ENCODE measurements around the gene MICAL3.

MICAL3 gene

DNA sequence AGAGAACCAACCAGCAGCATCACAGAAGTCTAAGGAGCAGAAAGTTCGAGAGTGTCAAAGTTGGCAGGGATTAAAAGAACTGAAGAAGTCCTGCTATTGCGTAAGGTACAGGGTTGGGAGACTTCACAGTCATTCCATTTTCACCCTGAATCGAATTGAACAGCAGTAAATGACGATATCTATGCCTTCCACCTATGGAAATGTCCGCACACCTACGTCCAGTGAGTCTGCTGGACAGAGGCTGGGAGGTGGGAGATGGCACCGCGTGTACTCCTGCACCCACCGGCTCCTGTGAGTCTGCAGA lies 116.7 kb downstream of the MICAL3 start:
- no peak for DNase-seq

DNA sequence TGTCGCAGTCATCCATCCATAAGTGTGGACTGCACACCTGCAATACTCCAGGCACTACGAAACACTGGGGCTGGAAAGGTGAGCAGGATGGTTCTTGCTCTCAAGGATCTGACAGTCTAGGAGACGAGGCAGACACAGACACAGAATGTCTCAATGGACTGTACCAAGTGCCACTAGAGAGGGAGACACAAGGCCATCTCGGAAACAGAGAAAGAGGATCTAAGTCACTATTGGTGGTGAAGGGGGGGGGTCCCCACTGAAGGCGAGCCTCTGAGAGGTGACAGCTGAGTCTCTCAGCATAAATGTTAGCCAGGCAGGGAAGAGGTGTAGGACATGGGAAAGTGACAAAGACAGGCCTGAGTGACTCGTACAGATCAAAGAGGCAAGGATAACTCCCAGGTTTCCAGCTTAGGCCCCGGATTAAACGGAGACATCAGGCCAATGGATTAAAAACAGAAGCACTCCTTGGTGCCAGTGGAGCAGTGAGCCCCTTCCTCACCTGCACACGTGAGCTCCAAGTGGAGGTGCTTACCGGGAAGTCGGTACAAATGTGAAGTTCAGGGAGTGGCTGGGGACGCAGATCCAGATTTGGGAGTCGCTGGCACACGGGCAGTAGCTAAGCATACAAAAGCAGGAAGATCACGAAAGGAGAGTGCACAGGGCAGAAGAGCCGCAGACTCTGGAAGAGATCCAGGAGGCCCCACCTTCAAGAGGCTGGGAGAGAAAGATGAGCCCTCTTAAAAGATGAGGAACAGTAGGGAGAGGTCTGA lies 117.2 kb downstream of the MICAL3 start:
- no peak for DNase-seq

DNA sequence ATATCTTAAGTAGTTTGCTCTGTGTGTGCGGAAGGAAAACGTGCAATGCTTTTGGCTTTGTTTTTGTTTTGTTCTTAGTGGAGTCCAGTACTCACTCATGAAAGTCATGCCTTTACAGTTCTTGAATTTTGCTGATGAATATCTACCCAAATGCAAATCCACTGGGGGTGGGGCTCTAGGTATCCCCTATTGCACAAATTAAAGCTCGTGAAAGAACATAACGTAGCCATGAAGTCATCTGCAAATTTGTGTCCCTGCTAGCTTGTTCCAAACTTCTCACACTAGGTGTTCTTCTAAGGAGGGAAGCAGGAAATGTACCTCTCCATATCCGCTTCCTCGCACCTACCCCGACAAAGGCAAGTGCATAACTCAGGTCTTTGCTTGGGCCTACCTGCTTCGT lies 118.9 kb downstream of the MICAL3 start:
- no peak for DNase-seq

DNA sequence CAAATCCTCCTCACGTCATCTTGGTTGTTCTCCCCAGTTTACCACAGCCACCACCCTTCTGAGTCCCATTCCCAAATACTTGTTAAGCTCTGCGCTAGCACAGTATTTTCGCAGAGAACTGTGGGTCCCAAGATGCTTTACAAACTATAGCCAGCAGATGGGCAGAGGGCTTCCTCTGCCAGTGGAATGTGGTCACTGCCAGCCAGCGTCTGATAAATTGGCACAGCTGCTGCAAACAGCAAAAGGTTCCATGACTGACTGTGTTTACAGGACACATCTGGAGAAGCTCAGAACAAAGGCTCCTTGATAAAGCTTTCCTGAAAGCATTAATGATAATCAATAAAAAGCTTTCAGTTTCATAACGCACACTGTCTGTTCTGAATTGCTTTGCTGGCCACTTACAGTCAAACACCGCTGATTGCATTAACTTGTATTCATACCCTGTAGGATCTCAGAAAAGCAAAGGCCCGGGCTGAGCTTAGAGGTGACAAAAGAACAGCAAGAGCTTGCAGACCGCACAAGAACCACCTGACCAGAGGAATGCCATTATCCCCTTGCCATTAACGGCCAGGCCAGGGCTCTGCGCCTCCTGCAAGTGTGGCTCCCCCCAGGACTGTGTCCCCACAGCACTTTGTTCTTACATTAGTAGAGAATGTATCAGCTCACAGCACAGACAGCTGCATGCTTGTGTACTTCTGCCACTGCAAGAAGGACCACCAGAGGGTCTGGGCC lies 120.6 kb downstream of the MICAL3 start:
- no peak for DNase-seq

DNA sequence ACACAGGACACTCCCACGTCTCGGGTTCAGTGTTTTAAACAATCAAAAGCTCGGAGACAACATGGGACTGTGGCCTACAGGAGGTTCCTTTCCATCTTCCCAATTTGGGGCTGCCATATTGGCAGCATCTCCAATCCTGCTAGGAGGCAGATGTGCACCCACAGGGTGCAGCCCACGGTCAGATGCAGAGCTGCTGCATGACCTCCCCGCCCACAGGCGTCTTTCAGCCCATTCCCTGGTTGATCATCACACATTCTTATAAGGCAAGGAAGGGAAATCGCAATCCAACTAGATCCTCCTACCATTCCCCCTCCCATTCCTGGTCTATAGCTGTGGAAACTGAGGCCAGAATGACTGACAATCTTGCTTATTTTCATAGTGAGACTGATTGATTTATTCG lies 121.4 kb downstream of the MICAL3 start:
- DNase-seq: no peak

DNA sequence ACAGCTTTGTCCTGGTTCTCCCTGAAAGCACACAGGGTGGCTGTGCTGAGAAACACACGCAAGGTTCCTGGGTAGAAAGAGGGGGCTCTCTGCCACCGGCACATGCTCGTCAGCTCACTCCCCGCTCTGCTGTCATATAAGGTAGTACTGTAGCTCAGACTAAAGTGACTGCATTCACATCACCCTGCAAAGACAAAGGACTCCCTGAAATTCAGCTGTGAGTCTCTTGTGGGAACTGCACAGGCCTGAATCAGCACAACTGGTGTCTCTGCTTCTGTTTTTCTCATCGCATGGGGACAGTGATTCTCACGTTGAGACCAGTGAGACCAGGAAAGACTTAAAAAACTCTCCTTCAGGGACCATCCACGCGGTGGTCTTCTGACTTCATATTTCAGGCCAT lies 126.0 kb downstream of the MICAL3 start:
- DNase-seq: no peak

DNA sequence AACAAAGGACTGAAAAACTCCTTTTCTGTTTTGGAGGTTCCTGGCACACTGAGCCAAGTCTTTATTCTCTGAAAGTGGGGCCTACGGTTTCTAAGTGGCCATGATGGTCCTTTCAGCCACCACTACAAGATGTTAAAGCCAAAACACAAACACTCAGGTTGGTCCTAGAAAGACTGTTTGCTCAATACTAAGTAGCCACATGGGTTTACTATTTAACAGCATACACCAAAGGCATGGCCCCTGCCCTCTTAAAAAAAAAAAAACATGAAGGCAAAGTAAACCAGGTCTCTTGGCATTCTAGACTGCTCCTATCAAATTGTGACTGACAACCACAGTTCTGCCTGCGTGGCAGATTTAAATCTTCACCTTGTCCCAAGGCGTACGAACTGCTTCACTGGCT lies 126.5 kb downstream of the MICAL3 start:
- no peak for DNase-seq

DNA sequence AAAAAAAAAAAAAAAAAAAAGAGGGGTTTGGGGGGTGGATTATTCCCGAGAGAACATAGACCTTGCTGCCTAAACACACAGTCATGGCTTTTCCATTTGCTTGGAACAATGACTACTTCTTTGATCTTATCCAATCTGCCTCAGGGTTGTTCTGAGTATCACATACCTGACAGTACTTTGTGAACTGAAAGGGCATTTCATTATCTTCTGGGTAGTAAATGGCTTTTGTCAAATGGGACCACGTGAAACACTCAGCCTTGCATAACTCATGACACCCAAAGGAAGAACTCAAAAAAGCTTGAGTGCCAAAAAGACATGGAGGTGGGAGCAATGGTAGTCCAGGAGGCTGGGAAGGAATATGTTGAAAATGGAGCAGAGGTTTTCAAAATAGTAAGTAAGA lies 126.9 kb downstream of the MICAL3 start:
- DNase-seq: no peak

DNA sequence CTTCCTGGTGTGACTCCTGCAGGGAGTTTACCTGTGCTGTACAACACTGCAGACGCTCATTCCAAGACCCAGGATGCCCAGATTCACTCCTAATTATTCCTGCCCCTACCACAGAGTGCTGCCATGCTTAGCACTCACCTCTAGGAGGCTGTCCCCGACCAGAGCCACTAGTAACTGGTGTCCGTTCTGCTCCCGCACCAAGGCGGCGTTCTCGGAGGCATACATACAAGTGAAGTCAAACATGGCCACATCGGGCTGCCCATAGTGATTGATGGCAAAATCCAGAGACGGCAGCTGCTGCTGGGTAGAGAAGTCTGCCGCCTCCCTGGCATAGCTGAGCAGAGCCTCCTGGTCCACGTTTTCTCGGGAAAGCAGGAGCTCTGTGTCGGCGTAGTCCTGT lies 127.8 kb downstream of the MICAL3 start:
- DNase-seq: no peak

DNA sequence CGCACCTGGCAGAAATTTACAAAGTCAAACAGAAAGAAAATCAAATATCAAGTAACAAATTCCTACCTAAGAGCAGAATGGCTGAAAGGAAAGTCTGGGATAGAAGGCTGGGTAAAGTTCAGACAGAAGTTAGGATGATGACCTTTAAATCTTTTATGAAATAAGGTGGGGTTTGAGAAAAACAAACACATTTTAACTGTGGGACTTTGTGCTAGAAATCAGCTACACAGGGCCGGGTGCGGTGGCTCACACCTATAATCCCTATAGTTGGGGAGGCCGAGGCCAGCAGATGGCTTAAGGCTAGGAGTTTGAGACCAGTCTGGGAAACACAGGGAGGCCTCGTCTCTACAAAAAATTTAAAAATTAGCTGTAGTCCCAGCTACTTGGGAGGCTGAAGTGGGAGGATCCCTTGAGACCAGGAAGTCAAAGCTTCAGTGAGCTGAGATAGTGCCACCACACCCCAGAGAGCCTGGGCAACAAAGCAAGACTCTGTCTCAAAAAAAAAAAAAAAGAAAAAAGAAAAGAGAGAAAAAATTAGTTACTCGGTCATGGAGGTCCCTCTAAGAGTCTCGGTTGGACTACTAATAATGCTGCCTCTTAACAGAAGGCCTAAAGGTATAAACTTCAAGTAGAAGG lies 130.3 kb downstream of the MICAL3 start:
- DNase-seq: no peak

DNA sequence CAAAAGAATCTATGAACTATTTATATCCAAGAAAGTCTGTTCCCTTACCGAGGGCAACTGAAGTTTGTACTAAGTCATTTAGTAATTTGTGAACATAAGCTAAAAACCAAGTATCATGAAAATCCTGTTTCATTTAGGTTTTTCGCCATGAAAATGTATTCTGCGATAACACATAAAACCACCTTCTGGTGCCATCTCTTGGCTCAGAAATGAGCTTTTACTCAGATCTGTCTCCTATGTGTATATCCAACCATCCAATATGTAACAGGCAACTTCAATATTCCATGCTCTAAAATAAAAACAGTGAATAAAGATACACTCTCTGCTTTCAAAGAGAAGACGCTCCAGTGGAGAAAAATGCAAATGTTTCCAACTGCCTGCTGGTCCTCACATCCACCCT lies 132.0 kb downstream of the MICAL3 start:
- DNase-seq: no peak

DNA sequence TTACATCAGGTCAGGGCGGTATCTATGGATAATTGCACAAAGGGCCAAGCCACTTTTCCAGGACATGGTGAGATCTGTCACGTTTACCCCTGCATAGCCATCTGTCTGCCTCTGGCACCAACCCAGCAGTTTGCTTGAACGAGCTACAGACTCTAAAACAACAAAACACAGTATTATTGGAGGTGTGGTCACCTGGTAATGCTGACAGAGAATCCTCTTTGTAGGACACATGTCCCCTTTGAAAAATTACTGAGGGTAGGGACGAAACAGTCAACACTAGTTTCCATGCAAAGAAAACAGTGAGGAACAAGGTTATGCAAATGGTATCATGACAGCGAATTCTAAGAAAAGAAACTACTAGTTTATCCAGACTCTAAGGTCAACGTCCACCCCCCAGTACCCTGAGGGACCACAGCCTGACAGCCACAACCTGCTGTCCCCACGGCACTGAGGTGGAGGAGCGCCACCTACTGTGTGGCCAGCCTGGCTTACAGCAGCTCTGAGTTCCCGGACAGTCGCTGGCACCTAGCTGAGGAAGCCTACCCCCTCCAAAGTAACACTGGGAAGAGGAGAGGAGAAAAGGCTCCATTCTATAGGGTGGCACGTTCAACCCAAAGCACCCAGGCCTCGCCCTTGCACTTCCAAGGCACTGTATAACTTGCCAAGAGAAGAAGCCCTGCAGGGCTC lies 132.7 kb downstream of the MICAL3 start:
- DNase-seq: no peak

DNA sequence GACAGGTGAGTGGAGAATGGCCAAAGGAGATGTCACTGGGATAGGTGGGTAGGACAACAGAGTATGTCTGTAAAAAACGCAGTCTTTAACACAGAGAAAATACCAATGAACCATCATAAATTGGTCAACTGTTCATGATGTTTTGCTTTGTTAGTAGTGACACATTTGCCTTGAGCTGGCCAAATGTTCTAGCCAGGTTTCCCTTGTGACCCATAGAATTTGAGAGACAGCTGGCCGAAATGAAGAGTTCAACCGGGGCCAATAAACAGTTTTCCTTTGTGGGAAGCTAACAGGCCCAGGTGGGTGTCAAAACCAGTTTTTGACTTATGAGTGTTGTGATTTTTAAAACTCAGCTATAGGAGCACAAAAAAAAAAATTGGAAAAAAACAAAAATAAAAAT lies 133.5 kb downstream of the MICAL3 start:
- DNase-seq: no peak

DNA sequence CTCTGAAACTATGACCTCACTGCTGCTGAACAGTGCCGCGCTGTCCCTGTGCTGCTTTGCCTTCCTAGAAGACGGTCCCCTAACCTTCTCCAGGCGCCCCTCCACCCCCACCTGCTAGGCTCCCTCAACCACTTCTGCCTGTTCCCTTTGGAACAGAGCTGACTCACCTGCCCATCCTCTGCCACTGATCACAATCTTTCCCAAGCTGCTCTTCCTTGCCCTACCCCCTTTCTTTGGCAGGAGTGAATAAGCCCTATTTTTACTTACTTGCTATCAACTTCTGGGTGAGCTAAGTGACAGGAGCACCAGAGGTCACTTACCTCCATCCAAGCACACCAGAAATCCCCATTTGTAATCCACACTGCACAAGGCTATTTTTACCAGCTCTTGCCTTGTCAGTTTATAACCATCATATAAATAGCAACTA lies 134.1 kb downstream of the MICAL3 start:
- DNase-seq: no peak

DNA sequence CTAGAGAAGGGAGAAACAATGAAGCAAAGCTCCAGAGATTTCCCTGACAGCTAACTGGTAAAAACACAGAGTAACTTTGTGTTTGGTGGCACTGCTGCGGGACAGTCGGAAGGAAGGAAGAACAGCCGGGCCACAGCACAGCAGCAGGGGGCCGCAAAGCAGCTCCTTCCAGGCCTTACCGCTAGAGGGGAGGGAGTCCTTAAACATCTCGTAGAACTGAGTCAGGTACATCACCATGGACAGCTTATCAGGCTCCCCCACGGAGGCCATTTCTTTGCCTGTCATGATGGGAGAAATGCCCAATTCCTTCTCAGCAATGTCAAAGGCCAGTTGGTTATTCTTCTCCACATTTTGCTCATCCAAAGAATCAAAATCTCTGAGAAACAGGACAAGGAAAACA lies 135.5 kb downstream of the MICAL3 start:
- DNase-seq: no peak

DNA sequence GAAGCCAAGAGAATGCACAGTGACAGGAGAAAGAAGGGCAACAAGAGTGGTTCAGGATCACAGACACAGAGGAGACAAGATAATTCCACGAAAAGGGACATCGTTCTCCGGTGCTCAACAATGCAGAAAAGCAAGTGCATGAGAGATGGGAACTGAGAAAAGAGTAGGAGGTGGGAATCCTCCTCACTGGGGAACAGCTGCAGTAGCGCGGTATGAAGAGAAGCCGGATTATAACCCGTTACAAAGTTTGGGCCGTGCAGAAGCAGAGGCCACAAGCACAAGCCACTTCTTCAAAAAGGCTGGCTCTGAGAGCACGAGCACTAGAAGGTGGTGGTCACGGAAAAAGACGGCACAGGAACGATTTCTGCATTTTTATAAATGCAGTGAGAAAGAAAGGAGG lies 135.9 kb downstream of the MICAL3 start:
- DNase-seq: no peak

DNA sequence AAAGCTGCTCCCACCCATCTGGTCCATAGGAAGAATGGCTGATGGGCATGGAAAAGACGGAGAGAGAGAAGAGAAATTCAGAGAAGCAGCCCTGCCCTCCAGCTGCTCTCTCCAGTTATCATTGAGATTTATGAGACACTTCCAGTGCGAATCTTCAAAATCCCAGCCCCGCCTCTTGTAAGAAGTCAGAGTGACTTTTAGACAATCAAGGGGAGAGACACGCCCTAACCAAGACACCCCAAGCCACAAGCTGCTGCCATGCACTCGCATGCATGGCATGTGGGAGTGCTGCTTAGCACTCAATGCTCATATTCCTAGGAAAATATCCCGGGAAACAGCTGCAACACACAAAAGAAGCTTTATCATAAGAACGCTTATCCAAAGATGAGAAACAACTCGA lies 139.5 kb downstream of the MICAL3 start:
- no peak for DNase-seq

DNA sequence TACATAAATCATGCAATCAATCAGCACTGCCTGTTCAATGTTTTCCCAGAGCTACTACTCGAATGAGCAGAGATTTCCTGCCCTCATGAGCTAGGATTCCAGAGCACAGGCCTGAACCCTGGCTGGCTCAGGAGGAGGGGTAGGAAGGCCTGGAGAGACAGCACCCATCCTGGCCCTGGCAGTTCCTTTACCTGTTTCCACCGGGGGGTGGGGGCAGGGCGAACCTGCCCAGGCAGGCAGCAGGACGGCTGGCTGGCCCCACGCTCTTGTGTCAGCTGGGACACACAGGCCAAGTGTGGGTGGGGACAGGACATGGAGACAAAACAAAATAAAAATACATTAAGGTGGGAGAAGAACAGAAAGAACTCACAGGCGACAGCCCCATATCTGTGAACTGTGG lies 140.3 kb downstream of the MICAL3 start:
- no peak for DNase-seq

DNA sequence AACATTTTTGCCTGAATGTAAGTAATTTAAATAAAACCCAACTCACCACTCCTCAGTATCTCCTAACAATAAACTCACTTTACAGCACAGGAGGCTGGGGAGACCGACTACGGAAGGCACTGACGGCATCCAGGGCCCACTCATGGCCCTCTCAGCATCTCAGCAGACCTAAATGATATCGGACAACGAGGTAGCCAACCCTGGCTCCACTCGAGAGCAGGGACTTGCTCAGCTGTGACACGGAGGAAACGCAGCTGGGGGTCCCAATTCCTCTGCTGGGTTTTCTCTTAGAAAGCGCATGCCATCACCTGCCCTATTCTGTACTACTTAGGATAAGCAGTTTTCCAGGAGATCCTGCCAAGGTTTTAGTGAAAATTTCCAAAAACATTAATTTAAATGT lies 141.0 kb downstream of the MICAL3 start:
- no peak for DNase-seq

DNA sequence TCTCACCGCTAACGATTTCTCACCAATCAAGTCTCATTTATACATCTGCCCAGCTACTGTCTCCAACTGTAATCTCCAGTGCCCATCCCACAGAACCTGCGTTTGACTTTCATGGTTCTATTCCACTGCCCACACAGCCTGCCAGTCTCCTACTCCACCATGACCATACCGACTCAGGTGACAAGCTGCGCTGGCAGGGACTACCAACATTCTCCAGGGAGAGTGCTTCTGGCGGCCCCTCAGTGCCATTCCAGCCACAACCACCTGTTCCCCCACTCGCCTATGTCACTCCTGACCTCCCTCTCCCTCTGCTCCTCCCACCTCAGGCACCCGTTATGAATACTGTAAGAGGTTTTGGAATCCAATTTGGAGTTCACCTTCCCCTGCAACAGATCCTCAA lies 141.6 kb downstream of the MICAL3 start:
- no peak for DNase-seq

DNA sequence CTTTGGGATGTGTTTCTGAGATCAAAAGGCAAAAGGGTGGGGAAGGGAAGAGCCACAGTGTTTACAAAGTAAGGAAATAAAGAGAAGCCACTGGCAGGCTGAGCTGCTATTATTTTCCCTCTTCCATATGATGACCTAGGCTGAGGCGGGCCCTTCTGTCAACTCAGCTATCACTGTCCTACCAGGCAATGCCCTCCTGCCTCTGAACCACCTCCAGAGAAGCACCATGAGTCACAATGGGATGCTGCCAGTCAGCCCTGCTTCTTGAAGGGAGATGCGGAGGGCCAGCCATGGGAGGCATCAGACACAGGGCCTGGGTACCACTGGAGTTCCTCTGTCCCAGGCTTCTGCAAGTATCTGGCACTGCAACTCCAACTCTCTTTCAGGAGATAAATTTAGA lies 142.2 kb downstream of the MICAL3 start:
- no peak for DNase-seq

DNA sequence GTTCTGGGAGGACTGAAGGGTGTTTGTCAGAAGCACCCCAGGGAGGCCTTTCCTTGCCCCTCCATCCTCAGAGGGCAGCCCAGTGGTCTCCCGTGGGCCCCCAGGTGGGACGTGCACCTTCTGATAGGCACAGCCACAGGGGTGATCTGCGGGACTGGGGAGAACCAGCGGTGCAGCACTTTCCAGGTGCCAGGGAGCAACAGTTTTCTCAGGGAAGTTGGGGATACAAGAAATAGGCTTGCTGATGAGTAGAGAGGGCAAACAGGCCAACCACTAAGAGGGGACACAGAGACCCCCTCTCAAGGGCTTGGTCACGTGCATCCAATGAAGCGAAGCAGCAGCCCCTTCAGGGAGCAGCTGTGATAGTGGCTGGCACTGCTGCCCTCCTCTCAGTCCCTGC lies 143.0 kb downstream of the MICAL3 start:
- DNase-seq: no peak

DNA sequence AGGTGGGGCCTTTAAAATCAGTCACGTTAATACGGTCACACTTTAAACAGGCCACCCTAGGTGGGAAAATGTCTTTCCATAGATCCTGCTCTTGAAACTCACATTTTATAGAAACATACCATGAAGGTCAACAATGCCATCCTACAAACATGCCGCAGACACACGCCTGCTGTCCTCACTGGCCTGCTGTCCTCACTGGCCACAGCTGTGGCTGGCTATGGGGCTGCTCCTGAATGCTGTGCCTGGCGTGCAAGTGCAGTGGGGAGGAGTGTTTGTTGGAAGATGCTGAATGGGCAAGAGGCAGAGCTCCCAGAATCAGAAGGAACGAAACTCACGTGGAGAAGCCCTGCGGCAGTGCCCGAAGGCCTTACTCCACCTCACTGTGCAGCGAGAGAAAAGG lies 143.9 kb downstream of the MICAL3 start:
- no peak for DNase-seq

DNA sequence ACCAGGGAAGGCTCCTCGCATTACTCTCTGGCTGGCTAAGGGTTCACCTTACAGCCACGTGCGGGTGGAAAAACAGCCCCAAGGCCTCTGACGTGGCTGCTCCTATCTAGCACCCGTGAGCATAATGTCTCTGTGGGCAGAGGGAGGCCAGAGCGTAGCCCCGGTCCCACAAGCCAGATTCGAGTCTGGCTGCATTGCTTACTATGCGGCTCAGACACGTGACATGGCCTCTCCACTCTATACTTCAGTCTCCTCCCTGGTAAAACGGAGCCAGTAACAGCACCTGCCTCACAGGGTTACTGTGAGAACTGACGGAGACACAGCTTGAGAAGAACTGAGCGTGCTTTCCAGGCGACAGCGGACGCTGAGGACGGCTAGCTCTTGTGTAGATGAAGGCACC lies 144.3 kb downstream of the MICAL3 start:
- no peak for DNase-seq
